Measurements from ENCODE around the gene AP2A2. TPM values are rescaled to one million over a fixed set of nuclear protein-coding genes. Genes with fewer than 3 reads are reported as not detected.

AP2A2 gene
- total RNA-seq, 6 experiments from 2014 or later = 41.4 to 66.7 (median 53.8) TPM

- no peak overlapping the region for H3K4me3 ChIP-seq
- ATAC-seq = no peak
- no peak overlapping the region for H3K27ac ChIP-seq
- TF ChIP-seq CTCF (IDR thresholded peaks at IDR 0.05) (no peak), POLR2A (IDR thresholded peaks at IDR 0.05) (no peak)
- H3K4me1 ChIP-seq = no peaks in the 10 kb centered on the region
- DNase-seq = no peak
- H3K27me3 ChIP-seq = no peaks in the 10 kb centered on the region
- H3K36me3 ChIP-seq = peaks cover 0 to 61% (median 26%) of the 10 kb centered on the region in 4 donors
- intact Hi-C loops (cut with DNase I) = no loop called here
- H3K9me3 ChIP-seq = no peaks in the 10 kb centered on the region
- WGBS (ENCODE audit: insufficient coverage, low coverage, low lambda C conversion rate, missing lambda C conversion rate) = no CpG with 5 or more reads among the region's 32 CpGs
Measured at GRCh38 chr11:1001617-1002405, 76.1 kb downstream of the AP2A2 start.

GRCh38 chr11:1002406-1002984, 76.8 kb downstream of the AP2A2 start:
- DNase-seq = no peak
- no peak overlapping the region for H3K27ac ChIP-seq
- ATAC-seq = no peak
- H3K9me3 ChIP-seq = no peaks in the 10 kb centered on the region
- WGBS (ENCODE audit: insufficient coverage, low coverage, low lambda C conversion rate, missing lambda C conversion rate) = 73% methylated on average over 3 of the region's 20 CpGs
- no peak for TF ChIP-seq POLR2A (IDR thresholded peaks at IDR 0.05)
- no peak for TF ChIP-seq CTCF (IDR thresholded peaks at IDR 0.05)
- intact Hi-C loops (cut with DNase I) = no loop called here
- H3K36me3 ChIP-seq = peaks cover 0 to 68% (median 31%) of the 10 kb centered on the region in 4 donors
- H3K4me3 ChIP-seq = no peak overlapping the region
- H3K27me3 ChIP-seq = no peaks in the 10 kb centered on the region
- no peaks in the 10 kb centered on the region for H3K4me1 ChIP-seq

- no peak overlapping the region for H3K27ac ChIP-seq
- intact Hi-C loops (cut with DNase I) = no loop called here
- H3K4me3 ChIP-seq = no peak overlapping the region
- 79% methylated on average over 4 of the region's 20 CpGs for WGBS (ENCODE audit: insufficient coverage, low coverage, low lambda C conversion rate, missing lambda C conversion rate)
- ATAC-seq (no peak), DNase-seq (no peak)
- H3K27me3 ChIP-seq = no peaks in the 10 kb centered on the region
- H3K9me3 ChIP-seq = no peaks in the 10 kb centered on the region
- peaks cover 0 to 75% (median 34%) of the 10 kb centered on the region in 4 donors for H3K36me3 ChIP-seq
- H3K4me1 ChIP-seq = no peaks in the 10 kb centered on the region
- TF ChIP-seq POLR2A (IDR thresholded peaks at IDR 0.05) (no peak), CTCF (IDR thresholded peaks at IDR 0.05) (no peak)
Measured at GRCh38 chr11:1003159-1003558, 77.5 kb downstream of the AP2A2 start.

- H3K27ac ChIP-seq = no peak overlapping the region
- no peak for ATAC-seq
- WGBS (ENCODE audit: insufficient coverage, low coverage, low lambda C conversion rate, missing lambda C conversion rate) = 88% methylated on average over 8 of the region's 21 CpGs
Measured at GRCh38 chr11:1005928-1006327, 80.3 kb downstream of the AP2A2 start.

More at GRCh38 chr11:1005928-1006327, 80.3 kb downstream of the AP2A2 start:
- Histone ChIP-seq H3K9me3 (no peaks in the 10 kb centered on the region), H3K36me3 (peaks cover 0 to 82% (median 38%) of the 10 kb centered on the region in 4 donors), H3K27me3 (no peaks in the 10 kb centered on the region), H3K4me1 (no peaks in the 10 kb centered on the region), H3K4me3 (no peak overlapping the region)
- intact Hi-C loops (cut with DNase I) = no loop called here
- TF ChIP-seq CTCF (IDR thresholded peaks at IDR 0.05) = no peak
- TF ChIP-seq POLR2A (IDR thresholded peaks at IDR 0.05) = no peak
- DNase-seq = no peak
